Caco-2 (cell line): ENCODE results near the gene FGF22. TPM values are rescaled to one million over a fixed set of nuclear protein-coding genes. Genes with fewer than 3 reads are reported as not detected.

ENCODE experiments used
- BruUV-seq: library from RNA; stranded (reverse); fragments of 400-500 nt; replicated peaks from 2 replicates; lab custom pipeline; 2021; lab: Mats Ljungman, UMichigan
- CTCF ChIA-PET: fragments of 300-600 bp; sonication (Branson Sonifier 250); formaldehyde crosslinking; loops from one replicate; lab custom pipeline; 2022; ENCODE audit warnings: antibody characterized with exemption; lab: Charles Lee
- POLR2A ChIA-PET: fragments of 300-600 bp; sonication (Branson Sonifier 250); formaldehyde crosslinking; loops from one replicate; lab custom pipeline; 2022; ENCODE audit warnings: antibody characterized with exemption; lab: Charles Lee
- DNase-seq, 2 experiments: peaks; one replicate each; pipeline versions ENCODE4 v3.0.0 to v3.0.0-alpha.2; 2020 to 2022
- H3K27me3 ChIP-seq: replicated peaks from 2 replicates; pipeline ENCODE4 v1.6.0; 2011; ENCODE audit warnings: low read length; ENCODE audit not compliant: control insufficient read depth, insufficient read depth
- H3K36me3 ChIP-seq: 2 replicates; pipeline ENCODE4 v1.5.1; 2011; ENCODE audit warnings: low read length; ENCODE audit not compliant: control insufficient read depth, insufficient read depth
- H3K4me1 ChIP-seq: fragments of 250-450 bp; sonication (Bioruptor Pico); 2 replicates; pipeline ENCODE4 v1.5.1; 2020; ENCODE audit warnings: mild to moderate bottlenecking
- H3K4me3 ChIP-seq: 2 replicates; pipeline ENCODE4 v1.5.1; 2011; ENCODE audit warnings: low read depth, mild to moderate bottlenecking, control low read depth, low read length
- H3K9me3 ChIP-seq: fragments of 250-450 bp; sonication (Bioruptor Pico); 2 replicates; pipeline ENCODE4 v1.5.1; 2020; ENCODE audit warnings: mild to moderate bottlenecking, moderate library complexity
- H3K27ac Mint-ChIP-seq: one replicate; pipeline ENCODE4 v1.8.0; 2022; ENCODE audit warnings: mixed read lengths; ENCODE audit not compliant: unreplicated experiment
- H3K27me3 Mint-ChIP-seq: one replicate; pipeline ENCODE4 v1.8.0; 2022; ENCODE audit warnings: mixed read lengths; ENCODE audit not compliant: insufficient read depth, unreplicated experiment
- H3K36me3 Mint-ChIP-seq: one replicate; pipeline ENCODE4 v1.8.0; 2022; ENCODE audit warnings: mild to moderate bottlenecking, mixed read lengths; ENCODE audit not compliant: insufficient read depth, unreplicated experiment
- H3K4me1 Mint-ChIP-seq: one replicate; pipeline ENCODE4 v1.8.0; 2022; ENCODE audit warnings: low read depth, mixed read lengths; ENCODE audit not compliant: unreplicated experiment
- H3K4me3 Mint-ChIP-seq: one replicate; pipeline ENCODE4 v1.8.0; 2022; ENCODE audit warnings: mild to moderate bottlenecking, moderate library complexity, mixed read lengths; ENCODE audit not compliant: unreplicated experiment
- H3K9me3 Mint-ChIP-seq: one replicate; pipeline ENCODE4 v1.8.0; 2022; ENCODE audit warnings: mixed read lengths; ENCODE audit not compliant: unreplicated experiment
- CTCF ChIP-seq, 2 experiments: fragments of 200-600 bp in 1 of 2; IDR thresholded peaks; 1 replicate in 1 of 2; 2 replicates in 1 of 2; pipeline versions ENCODE4 v1.5.1 to v1.8.0; 2011 to 2022; ENCODE audit warnings: antibody characterized with exemption in 1 of 2, control low read depth in 1 of 2, inconsistent platforms in 1 of 2, low read depth in 1 of 2, low read length in 1 of 2, mild to moderate bottlenecking in 1 of 2, moderate library complexity in 1 of 2; ENCODE audit not compliant: insufficient read depth in 1 of 2, severe bottlenecking in 1 of 2, unreplicated experiment in 1 of 2
- intact Hi-C: fragments of 100-400 bp; cut with micrococcal nuclease; formaldehyde crosslinking; loops from one replicate; pipeline ENCODE4 v1.10.0; 2022; ENCODE audit not compliant: unreplicated experiment
- total RNA-seq: library from RNA; stranded (reverse); gene quantifications from 2 replicates; pipeline ENCODE4 v1.2.3, GENCODE V29; 2022

FGF22 gene
- total RNA-seq, 1 experiment from 2014 or later: 0.68 TPM

- Histone ChIP-seq H3K4me1 (peaks cover 27% of the 10 kb centered on the region), H3K4me3 (peak overlapping the region; percentile 96), H3K27me3 (no peaks in the 10 kb centered on the region), H3K9me3 (no peaks in the 10 kb centered on the region), H3K36me3 (peaks cover 3% of the 10 kb centered on the region)
- peak in 1 of 2 experiments; percentile 51 for DNase-seq
- H3K9me3 Mint-ChIP-seq: no peaks in the 10 kb centered on the region
- H3K4me3 Mint-ChIP-seq: peak overlapping the region; percentile 80
- intact Hi-C loops: loop anchor here (2.0 to 5.0 kb wide), 2 partner anchors 18 to 90 kb away; partner anchors contain the start of gene MISP
- peak overlapping the region; percentile 76 for H3K27ac Mint-ChIP-seq
- no TSS peak for BruUV-seq
- no peaks in the 10 kb centered on the region for H3K27me3 Mint-ChIP-seq
- peaks cover 39% of the 10 kb centered on the region for H3K36me3 Mint-ChIP-seq
- TF ChIP-seq CTCF (IDR thresholded peaks at IDR 0.05; ENCODE audit: insufficient read depth in 1 of 2, low read depth in 1 of 2, low read length in 1 of 2, severe bottlenecking in 1 of 2, unreplicated experiment in 1 of 2): no peak
- CTCF ChIA-PET: interaction anchor here (0.7 to 1.3 kb wide), 3 partner anchors 13 to 156 kb away, joined by 6 to 8 read pairs (median 7); no protein-coding TSS in a partner anchor
- H3K4me1 Mint-ChIP-seq: no peaks in the 10 kb centered on the region
- POLR2A ChIA-PET: interaction anchor here (1.1 to 1.4 kb wide), 3 partner anchors 17 to 90 kb away, joined by 3 to 11 read pairs (median 5); partner anchors contain the start of gene MISP
These were observed 22.7 kb downstream of the FGF22 start for GRCh38 chr19:662207-662961.

- TF ChIP-seq CTCF (IDR thresholded peaks at IDR 0.05; ENCODE audit: insufficient read depth in 1 of 2, low read depth in 1 of 2, low read length in 1 of 2, severe bottlenecking in 1 of 2, unreplicated experiment in 1 of 2): no peak
These were observed 23.4 kb downstream of the FGF22 start, which contains the start of gene RNF126 for GRCh38 chr19:662962-663681. RNF126 (minus strand) TSS chr19:663214; CDS start chr19:663121, 93 bp downstream.

More at GRCh38 chr19:662962-663681, 23.4 kb downstream of the FGF22 start, which contains the start of gene RNF126:
- Mint-ChIP-seq H3K4me3 (peak within 1 kb of the TSS; percentile 80), H3K27ac (peak within 1 kb of the TSS; percentile 76), H3K4me1 (no peaks in the 10 kb centered on the region), H3K36me3 (peaks cover 32% of the 10 kb centered on the region), H3K27me3 (no peaks in the 10 kb centered on the region), H3K9me3 (no peaks in the 10 kb centered on the region)
- ChIA-PET CTCF (interaction anchor here (0.6 to 1.3 kb wide), 4 partner anchors 12 to 156 kb away, joined by 4 to 8 read pairs (median 6); no protein-coding TSS in a partner anchor), POLR2A (interaction anchor here (1.1 to 1.4 kb wide), 3 partner anchors 16 to 89 kb away, joined by 3 to 11 read pairs (median 5); partner anchors contain the start of gene MISP)
- H3K9me3 ChIP-seq: 0 out of 2 replicates have a peak, but pooled peaks cover 6% of the 10 kb centered on the region
- peaks cover 1% of the 10 kb centered on the region; the same call in 1 of the 2 replicates for H3K36me3 ChIP-seq
- H3K4me1 ChIP-seq: peaks cover 27% of the 10 kb centered on the region
- DNase-seq: peak; percentile 90 to 91
- H3K27me3 ChIP-seq: no peaks in the 10 kb centered on the region
- H3K4me3 ChIP-seq: peak within 1 kb of the TSS; percentile 96
- no TSS peak for BruUV-seq
- intact Hi-C loops: loop anchor here (2.0 to 5.0 kb wide), 2 partner anchors 18 to 89 kb away; partner anchors contain the start of gene MISP
